Peyer's patch (tissue), 4 donors: ENCODE measurements around the gene EML4.

Experiments used
- POLR2A ChIP-seq, 2 donors: fragments of 450-650 bp; IDR thresholded peaks; one replicate each; pipeline ENCODE4 v1.5.1; 2017; ENCODE audit warnings: antibody characterized with exemption in 2 of 2, mild to moderate bottlenecking in 2 of 2, moderate library complexity in 2 of 2
- TF ChIP-seq, protein P1 (sequence below), 6 experiments: fragments of 450-650 bp in 4 of 6; fragments of 200-600 bp in 2 of 6; sonication (generic) in 1 of 6; IDR thresholded peaks; one replicate each; pipeline ENCODE4 v1.5.1; 2017 to 2019; ENCODE audit warnings: antibody characterized with exemption in 6 of 6, mild to moderate bottlenecking in 3 of 6, moderate library complexity in 1 of 6

DNA sequence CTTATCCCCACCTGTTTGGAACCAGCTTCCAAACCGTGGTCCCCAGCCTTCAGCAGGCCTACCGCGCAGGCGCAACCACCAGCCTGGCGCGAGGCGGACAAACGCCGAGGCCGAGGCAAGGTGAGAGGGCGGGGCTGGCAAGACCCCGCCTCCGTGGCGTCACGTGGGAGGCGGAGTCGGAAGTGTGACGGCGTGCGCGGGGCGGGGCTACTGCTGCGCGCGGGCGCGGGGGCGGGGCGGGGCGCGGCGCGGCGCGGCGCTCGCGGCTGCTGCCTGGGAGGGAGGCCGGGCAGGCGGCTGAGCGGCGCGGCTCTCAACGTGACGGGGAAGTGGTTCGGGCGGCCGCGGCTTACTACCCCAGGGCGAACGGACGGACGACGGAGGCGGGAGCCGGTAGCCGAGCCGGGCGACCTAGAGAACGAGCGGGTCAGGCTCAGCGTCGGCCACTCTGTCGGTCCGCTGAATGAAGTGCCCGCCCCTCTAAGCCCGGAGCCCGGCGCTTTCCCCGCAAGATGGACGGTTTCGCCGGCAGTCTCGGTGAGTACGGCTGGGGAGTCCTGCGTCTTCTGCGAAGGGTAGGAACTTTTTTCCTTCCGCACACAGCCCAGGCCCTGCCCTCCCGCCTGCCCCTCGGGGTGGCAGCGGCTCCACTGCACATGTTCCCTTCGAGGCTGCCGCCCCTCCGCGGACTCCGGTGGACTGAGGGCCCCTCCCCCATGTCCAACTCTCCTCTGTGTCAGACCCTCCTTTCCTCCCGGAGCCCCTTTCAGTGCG, at the start of gene EML4:
- peak; percentile 76 to 89 for TF ChIP-seq POLR2A (IDR thresholded peaks at IDR 0.05)
- TF ChIP-seq, protein P1, sequence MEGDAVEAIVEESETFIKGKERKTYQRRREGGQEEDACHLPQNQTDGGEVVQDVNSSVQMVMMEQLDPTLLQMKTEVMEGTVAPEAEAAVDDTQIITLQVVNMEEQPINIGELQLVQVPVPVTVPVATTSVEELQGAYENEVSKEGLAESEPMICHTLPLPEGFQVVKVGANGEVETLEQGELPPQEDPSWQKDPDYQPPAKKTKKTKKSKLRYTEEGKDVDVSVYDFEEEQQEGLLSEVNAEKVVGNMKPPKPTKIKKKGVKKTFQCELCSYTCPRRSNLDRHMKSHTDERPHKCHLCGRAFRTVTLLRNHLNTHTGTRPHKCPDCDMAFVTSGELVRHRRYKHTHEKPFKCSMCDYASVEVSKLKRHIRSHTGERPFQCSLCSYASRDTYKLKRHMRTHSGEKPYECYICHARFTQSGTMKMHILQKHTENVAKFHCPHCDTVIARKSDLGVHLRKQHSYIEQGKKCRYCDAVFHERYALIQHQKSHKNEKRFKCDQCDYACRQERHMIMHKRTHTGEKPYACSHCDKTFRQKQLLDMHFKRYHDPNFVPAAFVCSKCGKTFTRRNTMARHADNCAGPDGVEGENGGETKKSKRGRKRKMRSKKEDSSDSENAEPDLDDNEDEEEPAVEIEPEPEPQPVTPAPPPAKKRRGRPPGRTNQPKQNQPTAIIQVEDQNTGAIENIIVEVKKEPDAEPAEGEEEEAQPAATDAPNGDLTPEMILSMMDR (IDR thresholded peaks at IDR 0.05) = no peak
